Fibroblast of upper back skin (primary cell): ENCODE data around the gene ARHGAP26.

ENCODE experiments used
- DNase-seq: peaks from one replicate; pipeline ENCODE4 v3.0.0-alpha.2; 2013

ARHGAP26 gene

GRCh38 chr5:143239882-143240518, 469.8 kb downstream of the ARHGAP26 start:
- DNase-seq = no peak

- peak; percentile 60 for DNase-seq
Measured at GRCh38 chr5:143241892-143242291, 471.7 kb downstream of the ARHGAP26 start.

GRCh38 chr5:143243103-143243502, 472.9 kb downstream of the ARHGAP26 start:
- no peak for DNase-seq

GRCh38 chr5:143244000-143244736, 474.0 kb downstream of the ARHGAP26 start:
- peak; percentile 98 for DNase-seq

- DNase-seq = no peak
Measured at GRCh38 chr5:143244990-143245389, 474.8 kb downstream of the ARHGAP26 start.

GRCh38 chr5:143245929-143246561, 475.9 kb downstream of the ARHGAP26 start:
- peak; percentile 95 for DNase-seq

- DNase-seq = no peak
Measured at GRCh38 chr5:143247134-143247815, 477.1 kb downstream of the ARHGAP26 start.

- DNase-seq = no peak
Measured at GRCh38 chr5:143248391-143248790, 478.2 kb downstream of the ARHGAP26 start.

- DNase-seq = peak; percentile 90
Measured at GRCh38 chr5:143248822-143249579, 478.8 kb downstream of the ARHGAP26 start.

- no peak for DNase-seq
Measured at GRCh38 chr5:143249851-143250250, 479.7 kb downstream of the ARHGAP26 start.

- DNase-seq = no peak
Measured at GRCh38 chr5:143251190-143251589, 481.0 kb downstream of the ARHGAP26 start.

- no peak for DNase-seq
Measured at GRCh38 chr5:143251946-143252345, 481.8 kb downstream of the ARHGAP26 start.

- DNase-seq = no peak
Measured at GRCh38 chr5:143254819-143255218, 484.6 kb downstream of the ARHGAP26 start.

- DNase-seq = peak; percentile 82
Measured at GRCh38 chr5:143258559-143259253, 488.5 kb downstream of the ARHGAP26 start.

- no peak for DNase-seq
Measured at GRCh38 chr5:143259254-143259605, 489.1 kb downstream of the ARHGAP26 start.

GRCh38 chr5:143261748-143262392, 491.7 kb downstream of the ARHGAP26 start:
- DNase-seq = peak; percentile 77

GRCh38 chr5:143262393-143263174, 492.4 kb downstream of the ARHGAP26 start:
- peak; percentile 91 for DNase-seq

- DNase-seq = no peak
Measured at GRCh38 chr5:143263272-143263810, 493.2 kb downstream of the ARHGAP26 start.

GRCh38 chr5:143265995-143266394, 495.8 kb downstream of the ARHGAP26 start:
- no peak for DNase-seq

GRCh38 chr5:143267186-143267585, 497.0 kb downstream of the ARHGAP26 start:
- DNase-seq = no peak
